ES-I3 (cell line): ENCODE measurements around the gene NSD2.

Experiments used
- H3K36me3 ChIP-seq: 2 replicates; pipeline ENCODE4 v1.6.1; 2013; ENCODE audit warnings: mild to moderate bottlenecking, low read length, control low read depth, moderate library complexity; ENCODE audit not compliant: insufficient read depth
- H3K4me1 ChIP-seq: 2 replicates; pipeline ENCODE4 v1.6.1; 2013; ENCODE audit warnings: mild to moderate bottlenecking, control low read depth, low read length; ENCODE audit not compliant: insufficient read depth
- H3K9ac ChIP-seq: 2 replicates; pipeline ENCODE4 v1.6.1; 2013; ENCODE audit warnings: low read depth, mild to moderate bottlenecking, low read length, moderate library complexity
- H3K9me3 ChIP-seq: 2 replicates; pipeline ENCODE4 v1.6.1; 2013; ENCODE audit warnings: mild to moderate bottlenecking, low read length, moderate library complexity; ENCODE audit not compliant: control insufficient read depth, insufficient read depth

The NSD2 gene

GRCh38 chr4:1976416-1977352 is 105.5 kb downstream of the NSD2 start:
- Histone ChIP-seq H3K9me3 (no peaks in the 10 kb centered on the region), H3K36me3 (peaks cover 15% of the 10 kb centered on the region), H3K9ac (no peak overlapping the region), H3K4me1 (no peaks in the 10 kb centered on the region; the same call in 1 of the 2 replicates)

- H3K9ac ChIP-seq = no peak overlapping the region
- no peaks in the 10 kb centered on the region for H3K9me3 ChIP-seq
- no peaks in the 10 kb centered on the region; the same call in 1 of the 2 replicates for H3K4me1 ChIP-seq
- peaks cover 15% of the 10 kb centered on the region for H3K36me3 ChIP-seq
These were observed 107.0 kb downstream of the NSD2 start for GRCh38 chr4:1978226-1978625.

- Histone ChIP-seq H3K4me1 (no peaks in the 10 kb centered on the region; the same call in 1 of the 2 replicates), H3K36me3 (peaks cover 15% of the 10 kb centered on the region), H3K9ac (no peak overlapping the region), H3K9me3 (no peaks in the 10 kb centered on the region)
These were observed 107.7 kb downstream of the NSD2 start for GRCh38 chr4:1978741-1979476.

- peaks cover 19% of the 10 kb centered on the region for H3K36me3 ChIP-seq
- H3K9me3 ChIP-seq = no peaks in the 10 kb centered on the region
- no peak overlapping the region for H3K9ac ChIP-seq
- no peaks in the 10 kb centered on the region; the same call in 1 of the 2 replicates for H3K4me1 ChIP-seq
These were observed 108.4 kb downstream of the NSD2 start for GRCh38 chr4:1979477-1980196.

- H3K9me3 ChIP-seq = no peaks in the 10 kb centered on the region
- H3K36me3 ChIP-seq = peaks cover 13% of the 10 kb centered on the region
- no peak overlapping the region for H3K9ac ChIP-seq
- H3K4me1 ChIP-seq = no peaks in the 10 kb centered on the region; the same call in 1 of the 2 replicates
These were observed 109.4 kb downstream of the NSD2 start for GRCh38 chr4:1980561-1981041.

- no peaks in the 10 kb centered on the region; the same call in 1 of the 2 replicates for H3K4me1 ChIP-seq
- H3K9me3 ChIP-seq = no peaks in the 10 kb centered on the region
- H3K9ac ChIP-seq = no peak overlapping the region
- peaks cover 13% of the 10 kb centered on the region for H3K36me3 ChIP-seq
These were observed 110.3 kb downstream of the NSD2 start for GRCh38 chr4:1981251-1982058.

GRCh38 chr4:1982124-1983052 is 111.2 kb downstream of the NSD2 start:
- no peaks in the 10 kb centered on the region for H3K9me3 ChIP-seq
- H3K4me1 ChIP-seq = no peaks in the 10 kb centered on the region; the same call in 1 of the 2 replicates
- peaks cover 13% of the 10 kb centered on the region for H3K36me3 ChIP-seq
- H3K9ac ChIP-seq = no peak overlapping the region

GRCh38 chr4:1983053-1983845 is 112.1 kb downstream of the NSD2 start:
- Histone ChIP-seq H3K9ac (no peak overlapping the region), H3K4me1 (no peaks in the 10 kb centered on the region; the same call in 1 of the 2 replicates), H3K9me3 (no peaks in the 10 kb centered on the region), H3K36me3 (peaks cover 13% of the 10 kb centered on the region)

- no peaks in the 10 kb centered on the region for H3K9me3 ChIP-seq
- H3K4me1 ChIP-seq = no peaks in the 10 kb centered on the region; the same call in 1 of the 2 replicates
- no peak overlapping the region for H3K9ac ChIP-seq
- peaks cover 13% of the 10 kb centered on the region for H3K36me3 ChIP-seq
These were observed 112.7 kb downstream of the NSD2 start for GRCh38 chr4:1983846-1984405.

- Histone ChIP-seq H3K36me3 (peaks cover 9% of the 10 kb centered on the region), H3K9me3 (no peaks in the 10 kb centered on the region), H3K9ac (no peak overlapping the region), H3K4me1 (no peaks in the 10 kb centered on the region; the same call in 1 of the 2 replicates)
These were observed 113.4 kb downstream of the NSD2 start for GRCh38 chr4:1984406-1985191.

GRCh38 chr4:1985294-1985693 is 114.1 kb downstream of the NSD2 start:
- Histone ChIP-seq H3K4me1 (no peaks in the 10 kb centered on the region; the same call in 1 of the 2 replicates), H3K9ac (no peak overlapping the region), H3K36me3 (peaks cover 9% of the 10 kb centered on the region), H3K9me3 (no peaks in the 10 kb centered on the region)
